Muscle layer of colon (tissue), 2 donors: ENCODE data around the gene EXOC3.

Experiments used
- H3K27ac ChIP-seq: one replicate; pipeline ENCODE4 v1.7.0; 2013; ENCODE audit warnings: low read depth, mild to moderate bottlenecking, low read length, moderate library complexity
- H3K27me3 ChIP-seq, 2 donors: one replicate each; pipeline ENCODE4 v1.7.0; 2013; ENCODE audit warnings: low read length in 2 of 2, mild to moderate bottlenecking in 2 of 2; ENCODE audit not compliant: insufficient read depth in 2 of 2, control insufficient read depth in 1 of 2
- H3K36me3 ChIP-seq: one replicate; pipeline ENCODE4 v1.7.0; 2013; ENCODE audit warnings: mild to moderate bottlenecking, low read length; ENCODE audit not compliant: insufficient read depth
- H3K4me1 ChIP-seq: one replicate; pipeline ENCODE4 v1.7.0; 2013; ENCODE audit warnings: mild to moderate bottlenecking, low read length; ENCODE audit not compliant: insufficient read depth
- H3K4me3 ChIP-seq, 2 donors: one replicate each; pipeline ENCODE4 v1.7.0; 2013; ENCODE audit warnings: low read length in 2 of 2, low read depth in 1 of 2, mild to moderate bottlenecking in 1 of 2, moderate library complexity in 1 of 2
- H3K9ac ChIP-seq: one replicate; pipeline ENCODE4 v1.7.0; 2013; ENCODE audit warnings: low read length
- H3K9me3 ChIP-seq: one replicate; pipeline ENCODE4 v1.7.0; 2013; ENCODE audit warnings: mild to moderate bottlenecking, low read length
- donor health status: abdominal sarcoma.
- donor health status: Adenocarcinoma of cecum.

Gene EXOC3

GRCh38 chr5:421901-422300 is 21.1 kb upstream of the EXOC3 start:
- Histone ChIP-seq H3K4me1 (no peaks in the 10 kb centered on the region), H3K36me3 (no peaks in the 10 kb centered on the region), H3K9me3 (no peaks in the 10 kb centered on the region), H3K27ac (no peak overlapping the region), H3K9ac (no peak overlapping the region), H3K27me3 (no peaks in the 10 kb centered on the region), H3K4me3 (no peak overlapping the region)

- no peak overlapping the region for H3K4me3 ChIP-seq
- H3K9ac ChIP-seq = no peak overlapping the region
- no peaks in the 10 kb centered on the region for H3K9me3 ChIP-seq
- no peaks in the 10 kb centered on the region for H3K36me3 ChIP-seq
- H3K4me1 ChIP-seq = no peaks in the 10 kb centered on the region
- H3K27ac ChIP-seq = no peak overlapping the region
- no peaks in the 10 kb centered on the region for H3K27me3 ChIP-seq
Observed at GRCh38 chr5:422323-423232, 20.4 kb upstream of the EXOC3 start.

GRCh38 chr5:423233-423565 is 19.8 kb upstream of the EXOC3 start:
- Histone ChIP-seq H3K27me3 (no peaks in the 10 kb centered on the region), H3K36me3 (no peaks in the 10 kb centered on the region), H3K4me1 (no peaks in the 10 kb centered on the region), H3K9me3 (no peaks in the 10 kb centered on the region), H3K4me3 (no peak overlapping the region), H3K27ac (no peak overlapping the region), H3K9ac (no peak overlapping the region)

GRCh38 chr5:423626-424261 is 19.2 kb upstream of the EXOC3 start:
- no peaks in the 10 kb centered on the region for H3K27me3 ChIP-seq
- no peak overlapping the region for H3K9ac ChIP-seq
- no peaks in the 10 kb centered on the region for H3K36me3 ChIP-seq
- no peaks in the 10 kb centered on the region for H3K9me3 ChIP-seq
- H3K4me1 ChIP-seq = no peaks in the 10 kb centered on the region
- no peak overlapping the region for H3K4me3 ChIP-seq
- H3K27ac ChIP-seq = no peak overlapping the region

GRCh38 chr5:424301-425110 is 18.5 kb upstream of the EXOC3 start:
- no peak overlapping the region for H3K9ac ChIP-seq
- no peaks in the 10 kb centered on the region for H3K9me3 ChIP-seq
- no peak overlapping the region for H3K27ac ChIP-seq
- no peaks in the 10 kb centered on the region for H3K36me3 ChIP-seq
- H3K4me1 ChIP-seq = no peaks in the 10 kb centered on the region
- H3K27me3 ChIP-seq = no peaks in the 10 kb centered on the region
- H3K4me3 ChIP-seq = no peak overlapping the region

- H3K9me3 ChIP-seq = no peaks in the 10 kb centered on the region
- no peaks in the 10 kb centered on the region for H3K4me1 ChIP-seq
- H3K9ac ChIP-seq = no peak overlapping the region
- no peaks in the 10 kb centered on the region for H3K27me3 ChIP-seq
- no peak overlapping the region for H3K4me3 ChIP-seq
- H3K27ac ChIP-seq = no peak overlapping the region
- no peaks in the 10 kb centered on the region for H3K36me3 ChIP-seq
Observed at GRCh38 chr5:425714-426113, 17.3 kb upstream of the EXOC3 start.

GRCh38 chr5:426392-426976 is 16.5 kb upstream of the EXOC3 start:
- Histone ChIP-seq H3K9me3 (no peaks in the 10 kb centered on the region), H3K9ac (no peak overlapping the region), H3K27me3 (no peaks in the 10 kb centered on the region), H3K36me3 (no peaks in the 10 kb centered on the region), H3K4me3 (no peak overlapping the region), H3K4me1 (no peaks in the 10 kb centered on the region), H3K27ac (no peak overlapping the region)

- no peak overlapping the region for H3K4me3 ChIP-seq
- no peaks in the 10 kb centered on the region for H3K4me1 ChIP-seq
- no peaks in the 10 kb centered on the region for H3K27me3 ChIP-seq
- H3K9me3 ChIP-seq = no peaks in the 10 kb centered on the region
- no peak overlapping the region for H3K27ac ChIP-seq
- no peaks in the 10 kb centered on the region for H3K36me3 ChIP-seq
- no peak overlapping the region for H3K9ac ChIP-seq
Observed at GRCh38 chr5:427415-428087, 15.4 kb upstream of the EXOC3 start.

GRCh38 chr5:428219-428618 is 14.8 kb upstream of the EXOC3 start:
- Histone ChIP-seq H3K4me1 (no peaks in the 10 kb centered on the region), H3K27ac (no peak overlapping the region), H3K36me3 (no peaks in the 10 kb centered on the region), H3K9me3 (no peaks in the 10 kb centered on the region), H3K9ac (no peak overlapping the region), H3K27me3 (no peaks in the 10 kb centered on the region), H3K4me3 (no peak overlapping the region)

- H3K9ac ChIP-seq = no peak overlapping the region
- H3K4me1 ChIP-seq = no peaks in the 10 kb centered on the region
- H3K27ac ChIP-seq = no peak overlapping the region
- no peaks in the 10 kb centered on the region for H3K27me3 ChIP-seq
- H3K4me3 ChIP-seq = no peak overlapping the region
- H3K9me3 ChIP-seq = no peaks in the 10 kb centered on the region
- no peaks in the 10 kb centered on the region for H3K36me3 ChIP-seq
Observed at GRCh38 chr5:428754-429452, 14.1 kb upstream of the EXOC3 start.
